HG03039 (cell line): ENCODE measurements around the gene ACSM3.
"Not testable (repeated sequence)": the region's sequence is repeated elsewhere in the genome, so short reads cannot be mapped to it uniquely, and the experiment has no call there.

Experiments used
- ATAC-seq: cut with Tn5 transposase; IDR thresholded peaks from one replicate; pipeline ENCODE4 v1.9.1; 2021; ENCODE audit warnings: mild to moderate bottlenecking, moderate library complexity; ENCODE audit not compliant: unreplicated experiment

Gene ACSM3

GRCh38 chr16:20805684-20806167 lies 41.9 kb downstream of the ACSM3 start:
- not testable (repeated sequence) for ATAC-seq

GRCh38 chr16:20806168-20807050 lies 42.6 kb downstream of the ACSM3 start, which contains the start of the genes ERI2 and REXO5:
Gene ERI2 (minus strand): TSS chr16:20806472. CDS start chr16:20806430, 42 bp downstream.
Gene REXO5 (plus strand): TSS chr16:20806527. CDS start chr16:20806954, 427 bp downstream.
- peak; percentile 71 for ATAC-seq

- no peak for ATAC-seq
These were observed 44.0 kb downstream of the ACSM3 start for GRCh38 chr16:20807862-20808261.

- no peak for ATAC-seq
These were observed 48.1 kb downstream of the ACSM3 start for GRCh38 chr16:20811889-20812439.

- ATAC-seq, result no peak
These were observed 48.7 kb downstream of the ACSM3 start for GRCh38 chr16:20812510-20812909.

- ATAC-seq, result no peak
These were observed 51.0 kb downstream of the ACSM3 start for GRCh38 chr16:20814784-20815183.

- ATAC-seq, result no peak
These were observed 55.2 kb downstream of the ACSM3 start for GRCh38 chr16:20818929-20819585.

- no peak for ATAC-seq
These were observed 57.9 kb downstream of the ACSM3 start for GRCh38 chr16:20821682-20822081.

GRCh38 chr16:20822521-20823325 lies 58.9 kb downstream of the ACSM3 start:
- no peak for ATAC-seq

GRCh38 chr16:20826039-20826566 lies 62.3 kb downstream of the ACSM3 start:
- ATAC-seq, result no peak

- no peak for ATAC-seq
These were observed 65.7 kb downstream of the ACSM3 start for GRCh38 chr16:20829536-20829935.

GRCh38 chr16:20830372-20830771 lies 66.6 kb downstream of the ACSM3 start:
- no peak for ATAC-seq

GRCh38 chr16:20833086-20833485 lies 69.3 kb downstream of the ACSM3 start:
- no peak for ATAC-seq

- ATAC-seq, result no peak
These were observed 74.4 kb downstream of the ACSM3 start for GRCh38 chr16:20838240-20838639.

- no peak for ATAC-seq
These were observed 75.7 kb downstream of the ACSM3 start for GRCh38 chr16:20839504-20839903.

GRCh38 chr16:20844054-20844453 lies 80.2 kb downstream of the ACSM3 start:
- ATAC-seq, result no peak

GRCh38 chr16:20844588-20844987 lies 80.8 kb downstream of the ACSM3 start:
- no peak for ATAC-seq

- ATAC-seq, result no peak
These were observed 82.2 kb downstream of the ACSM3 start for GRCh38 chr16:20846030-20846429.

GRCh38 chr16:20846551-20846950 lies 82.7 kb downstream of the ACSM3 start:
- no peak for ATAC-seq
